Middle frontal gyrus (tissue), 1 donor: ENCODE measurements around the gene ARHGAP33.

Experiments
- DNase-seq: peaks from one replicate; pipeline ENCODE4 v3.0.0-alpha.2; 2015; ENCODE audit warnings: low spot score; ENCODE audit errors: extremely low spot score

The ARHGAP33 gene

GRCh38 chr19:35776102-35776788 lies 881 bp downstream of the ARHGAP33 start:
- no peak for DNase-seq

GRCh38 chr19:35777086-35777841 lies 1.9 kb downstream of the ARHGAP33 start:
- no peak for DNase-seq

- DNase-seq: no peak
Observed at GRCh38 chr19:35777961-35778360, 2.6 kb downstream of the ARHGAP33 start.

GRCh38 chr19:35779033-35779432 lies 3.7 kb downstream of the ARHGAP33 start:
- no peak for DNase-seq

- no peak for DNase-seq
Observed at GRCh38 chr19:35780058-35780457, 4.7 kb downstream of the ARHGAP33 start.

GRCh38 chr19:35780717-35781116 lies 5.4 kb downstream of the ARHGAP33 start:
- DNase-seq: no peak

GRCh38 chr19:35781650-35782049 lies 6.3 kb downstream of the ARHGAP33 start:
- no peak for DNase-seq

- DNase-seq: no peak
Observed at GRCh38 chr19:35782589-35782988, 7.2 kb downstream of the ARHGAP33 start.

- DNase-seq: no peak
Observed at GRCh38 chr19:35783469-35784434, 8.4 kb downstream of the ARHGAP33 start.

- DNase-seq: no peak
Observed at GRCh38 chr19:35784503-35785338, 9.4 kb downstream of the ARHGAP33 start.

GRCh38 chr19:35785339-35785627 lies 9.9 kb downstream of the ARHGAP33 start:
- DNase-seq: no peak

- no peak for DNase-seq
Observed at GRCh38 chr19:35786299-35787160, 11.2 kb downstream of the ARHGAP33 start.

GRCh38 chr19:35787227-35787799 lies 11.9 kb downstream of the ARHGAP33 start:
- no peak for DNase-seq

- DNase-seq: no peak
Observed at GRCh38 chr19:35788205-35788960, 13.0 kb downstream of the ARHGAP33 start.

GRCh38 chr19:35789195-35789977 lies 14.0 kb downstream of the ARHGAP33 start:
- no peak for DNase-seq

GRCh38 chr19:35789978-35790944 lies 14.9 kb downstream of the ARHGAP33 start:
- DNase-seq: no peak
